ENCODE results near the gene FCHO1. TPM values are rescaled to one million over a fixed set of nuclear protein-coding genes. Genes with fewer than 3 reads are reported as not detected.

FCHO1 gene
- total and polyA plus RNA-seq, 2 experiments from 2014 or later: 18.5 to 42.3 TPM

DNA sequence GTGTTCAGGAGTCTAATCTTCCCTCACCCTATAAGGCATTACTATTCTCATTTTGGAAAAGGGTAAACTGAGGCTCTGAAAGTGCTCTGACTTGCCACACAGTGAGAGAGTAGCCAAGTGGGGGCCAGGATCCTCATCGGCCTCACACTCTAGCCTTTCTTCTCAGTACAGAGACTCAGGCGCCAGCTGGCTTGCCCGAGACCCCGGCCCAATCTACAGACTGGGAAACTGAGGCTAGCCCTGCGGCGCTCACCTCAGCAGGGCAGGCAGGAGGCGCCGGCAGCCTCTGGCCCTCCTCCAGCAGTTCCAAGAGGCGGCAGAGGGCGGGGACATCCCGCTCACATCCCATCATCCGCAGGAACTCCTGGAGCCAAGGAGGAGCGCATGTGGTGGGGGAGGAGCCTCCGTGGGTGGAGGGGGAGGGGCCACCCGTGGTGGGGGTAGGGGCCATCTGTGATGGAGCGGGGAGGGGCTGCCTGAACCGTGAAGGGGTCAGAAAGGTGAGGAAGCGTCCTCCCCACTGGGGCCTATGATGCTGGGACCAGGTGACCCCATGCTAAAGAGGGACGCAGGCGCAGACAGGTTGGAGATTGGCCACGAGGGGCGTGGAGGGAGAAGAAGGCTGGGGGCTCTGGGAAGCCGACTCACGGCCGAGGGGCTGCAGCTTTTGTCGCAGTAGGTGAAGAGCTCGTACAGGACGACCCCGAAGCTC, 78.7 kb downstream of the FCHO1 start:
- Histone ChIP-seq H3F3A (replicated peaks; ENCODE audit: low read depth) (peaks cover 9% of the 10 kb centered on the region), H3K4me1 (ENCODE audit: insufficient read depth) (peaks cover 10% of the 10 kb centered on the region; the same call in 1 of the 2 replicates), H3K4me2 (peak overlapping the region; percentile 90), H4K20me1 (replicated peaks; ENCODE audit: insufficient read depth) (no peaks in the 10 kb centered on the region), H3K27me3 (ENCODE audit: insufficient read depth) (0 out of 2 replicates have a peak, but pooled peaks cover 6% of the 10 kb centered on the region), H3K79me2 (replicated peaks; ENCODE audit: insufficient read depth) (no peaks in the 10 kb centered on the region), H3K27ac (ENCODE audit: low read depth) (peak overlapping the region; percentile 98), H2AFZ (peak overlapping the region; percentile 92), H3K4me3 (peak overlapping the region; percentile 90), H3K36me3 (ENCODE audit: insufficient read depth) (no peaks in the 10 kb centered on the region), H3K9me2 (ENCODE audit: insufficient read depth) (no peaks in the 10 kb centered on the region)
- no peaks in the 10 kb centered on the region for H3K9me3 Mint-ChIP-seq
- peaks cover 13% of the 10 kb centered on the region for H3K27me3 Mint-ChIP-seq (ENCODE audit: insufficient read depth, low read depth, poor library complexity)
- H3K36me3 Mint-ChIP-seq (ENCODE audit: low read depth): no peaks in the 10 kb centered on the region; the same call in 2 of the 3 replicates
- ATAC-seq (peak; percentile 76), DNase-seq (ENCODE audit: low spot score) (peak; percentile 94)
- TF ChIP-seq CTCF (conservative IDR thresholded peaks at IDR 0.05; ENCODE audit: low read depth in 2 of 2) (peak in 1 of 2 experiments; percentile 32; a peak in 1 of 4 replicates), ETS1 (IDR thresholded peaks at IDR 0.05) (no peak), CREB1 (CRISPR knock-in tag; IDR thresholded peaks at IDR 0.05; ENCODE audit: low read depth) (0 out of 2 replicates have a peak, but pooled peaks have one; percentile 5)
- peak overlapping the region; percentile 98 for H3K27ac Mint-ChIP-seq
- H3K4me1 Mint-ChIP-seq: peaks cover 7% of the 10 kb centered on the region; the same call in 2 of the 3 replicates
- peak overlapping the region; percentile 85 for H3K4me3 Mint-ChIP-seq

GRCh38 chr19:17830567-17831418, 79.5 kb downstream of the FCHO1 start:
- no peaks in the 10 kb centered on the region for H3K79me2 ChIP-seq (replicated peaks; ENCODE audit: insufficient read depth)

More at GRCh38 chr19:17830567-17831418, 79.5 kb downstream of the FCHO1 start:
- Mint-ChIP-seq H3K9me3 (no peaks in the 10 kb centered on the region), H3K4me1 (peaks cover 12% of the 10 kb centered on the region), H3K4me3 (peak overlapping the region; percentile 85), H3K27me3 (ENCODE audit: insufficient read depth, low read depth, poor library complexity) (peaks cover 11% of the 10 kb centered on the region), H3K27ac (peak overlapping the region; percentile 98), H3K36me3 (ENCODE audit: low read depth) (no peaks in the 10 kb centered on the region; the same call in 2 of the 3 replicates)
- H3K9me2 ChIP-seq (ENCODE audit: insufficient read depth): no peaks in the 10 kb centered on the region
- H3K4me1 ChIP-seq (ENCODE audit: insufficient read depth): peaks cover 10% of the 10 kb centered on the region; the same call in 1 of the 2 replicates
- peak overlapping the region; percentile 95 for H2AFZ ChIP-seq
- peak overlapping the region; percentile 90 for H3K4me3 ChIP-seq
- H3K27me3 ChIP-seq (ENCODE audit: insufficient read depth): 0 out of 2 replicates have a peak, but pooled peaks cover 6% of the 10 kb centered on the region
- H3K36me3 ChIP-seq (ENCODE audit: insufficient read depth): no peaks in the 10 kb centered on the region
- peaks cover 9% of the 10 kb centered on the region for H3F3A ChIP-seq (replicated peaks; ENCODE audit: low read depth)
- no peak for TF ChIP-seq ZNF114 (CRISPR knock-in tag; IDR thresholded peaks at IDR 0.05)
- peak; percentile 63 for TF ChIP-seq POLR2AphosphoS5 (IDR thresholded peaks at IDR 0.05; ENCODE audit: low read depth)
- H3K27ac ChIP-seq (ENCODE audit: low read depth): peak overlapping the region; percentile 98
- DNase-seq (ENCODE audit: low spot score) (peak; percentile 95), ATAC-seq (peak; percentile 90)
- no peaks in the 10 kb centered on the region for H4K20me1 ChIP-seq (replicated peaks; ENCODE audit: insufficient read depth)
- peak overlapping the region; percentile 90 for H3K4me2 ChIP-seq

All from GM23338 (cell line).